ENCODE measurements around the gene FRG2B. TPM values are rescaled to one million over a fixed set of nuclear protein-coding genes. Genes with fewer than 3 reads are reported as not detected.

FRG2B gene
- 0.10 TPM in 1 of 5 replicates, not detected in the others for total RNA-seq (2022; extraction: Qiagen RNA extraction; ENCODE audit: low read depth)

DNA sequence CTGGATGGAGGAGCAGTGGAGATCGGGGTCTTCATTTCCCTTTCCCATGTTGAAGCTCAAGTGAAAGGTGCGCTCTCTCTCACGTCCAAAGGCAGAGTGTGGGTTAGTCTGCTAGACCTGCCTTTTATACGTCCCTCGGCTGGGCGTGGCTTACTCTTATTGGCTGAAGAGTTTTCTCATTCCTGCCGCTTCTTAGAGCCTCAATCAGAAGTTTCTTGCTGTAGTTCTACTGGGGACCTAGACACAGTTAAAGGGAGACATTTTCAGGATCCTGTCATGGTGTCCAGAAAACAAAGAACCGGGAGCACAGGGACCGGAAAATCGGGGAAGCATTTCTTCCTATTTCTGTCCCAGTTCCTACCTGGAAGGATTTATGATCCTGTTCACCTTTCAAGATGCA is at the start of gene FRG2B:
TSS of gene FRG2B (minus strand) at position 101 of the 400 bp plus-strand sequence. CDS start at position 48, 53 bp downstream.

Other genes starting within 250 kb of the FRG2B start
- gene PAOX, start 247.5 kb downstream of the FRG2B start, total RNA-seq (2022; extraction: Qiagen RNA extraction; ENCODE audit: low read depth) = 1.5 to 2.2 TPM (median 1.8 TPM) in 5 replicates
- gene MTG1, start 232.6 kb downstream of the FRG2B start, total RNA-seq (2022; extraction: Qiagen RNA extraction; ENCODE audit: low read depth) = 38.1 to 53.7 TPM (median 51.4 TPM) in 5 replicates
- gene SPRN, start 202.2 kb downstream of the FRG2B start, total RNA-seq (2022; extraction: Qiagen RNA extraction; ENCODE audit: low read depth) = 0.11 to 0.28 TPM (median 0.15 TPM) in 5 replicates
- gene SCART1, start 172.8 kb downstream of the FRG2B start, total RNA-seq (2022; extraction: Qiagen RNA extraction; ENCODE audit: low read depth) = 0.06 to 0.27 TPM (median 0.22 TPM) in 5 replicates
- 0.18 to 0.35 TPM (median 0.22 TPM) in 5 replicates for gene CYP2E1, start 99.4 kb downstream of the FRG2B start, total RNA-seq (2022; extraction: Qiagen RNA extraction; ENCODE audit: low read depth)
- gene SYCE1, start 61.2 kb downstream of the FRG2B start, total RNA-seq (2022; extraction: Qiagen RNA extraction; ENCODE audit: low read depth) = not detected in 5 replicates